Activated naive CD4-positive, alpha-beta T cell treated with anti-CD3 and anti-CD28 coated beads, Interleukin-2, amount 10 ng/mL, durations not matched to agents 7 days and 5 days (primary cell): ENCODE measurements around the gene KCTD15.
"Not testable (repeated sequence)": the region's sequence is repeated elsewhere in the genome, so short reads cannot be mapped to it uniquely, and the experiment has no call there.

Source experiments
- CTCF ChIA-PET: fragments of 350-600 bp; sonication (Branson Sonifier 250); formaldehyde crosslinking; loops from one replicate; lab custom pipeline; 2021; ENCODE audit warnings: antibody characterized with exemption; lab: Charles Lee
- DNase-seq: peaks from one replicate; pipeline ENCODE4 v3.0.0-alpha.2; 2020
- H3K27ac Mint-ChIP-seq: one replicate; pipeline ENCODE4 v1.8.0; 2021; ENCODE audit warnings: mild to moderate bottlenecking, moderate library complexity, mixed read lengths
- H3K27me3 Mint-ChIP-seq: one replicate; pipeline ENCODE4 v1.8.0; 2021; ENCODE audit warnings: mild to moderate bottlenecking, mixed read lengths
- H3K36me3 Mint-ChIP-seq: one replicate; pipeline ENCODE4 v1.8.0; 2021; ENCODE audit warnings: mixed read lengths
- H3K4me1 Mint-ChIP-seq: one replicate; pipeline ENCODE4 v1.8.0; 2021; ENCODE audit warnings: mixed read lengths
- H3K4me3 Mint-ChIP-seq: one replicate; pipeline ENCODE4 v1.8.0; 2021; ENCODE audit warnings: mild to moderate bottlenecking, moderate library complexity, mixed read lengths
- H3K9me3 Mint-ChIP-seq: one replicate; pipeline ENCODE4 v1.8.0; 2021; ENCODE audit warnings: mixed read lengths

The KCTD15 gene

GRCh38 chr19:33806434-33806881, 9.8 kb downstream of the KCTD15 start:
- no peaks in the 10 kb centered on the region for H3K36me3 Mint-ChIP-seq
- H3K4me1 Mint-ChIP-seq, result peaks cover 13% of the 10 kb centered on the region
- peak; percentile 34 for DNase-seq
- no peak overlapping the region for H3K4me3 Mint-ChIP-seq
- H3K27me3 Mint-ChIP-seq, result peaks cover 2% of the 10 kb centered on the region
- CTCF ChIA-PET, result no interaction called here
- H3K9me3 Mint-ChIP-seq, result no peaks in the 10 kb centered on the region
- H3K27ac Mint-ChIP-seq, result peak overlapping the region; percentile 19

- Mint-ChIP-seq H3K27me3 (no peaks in the 10 kb centered on the region), H3K27ac (no peak overlapping the region), H3K9me3 (no peaks in the 10 kb centered on the region), H3K4me1 (peaks cover 13% of the 10 kb centered on the region), H3K4me3 (no peak overlapping the region), H3K36me3 (no peaks in the 10 kb centered on the region)
- no peak for DNase-seq
- CTCF ChIA-PET, result no interaction called here
These were observed 11.7 kb downstream of the KCTD15 start for GRCh38 chr19:33808399-33808798.

- Mint-ChIP-seq H3K9me3 (no peaks in the 10 kb centered on the region), H3K4me1 (peaks cover 13% of the 10 kb centered on the region), H3K27me3 (no peaks in the 10 kb centered on the region), H3K36me3 (no peaks in the 10 kb centered on the region), H3K27ac (no peak overlapping the region), H3K4me3 (no peak overlapping the region)
- CTCF ChIA-PET, result no interaction called here
- no peak for DNase-seq
These were observed 13.3 kb downstream of the KCTD15 start for GRCh38 chr19:33809960-33810359.

GRCh38 chr19:33810821-33811220, 14.2 kb downstream of the KCTD15 start:
- no peak overlapping the region for H3K4me3 Mint-ChIP-seq
- no peaks in the 10 kb centered on the region for H3K9me3 Mint-ChIP-seq
- CTCF ChIA-PET, result no interaction called here
- H3K36me3 Mint-ChIP-seq, result no peaks in the 10 kb centered on the region
- peaks cover 4% of the 10 kb centered on the region for H3K27me3 Mint-ChIP-seq
- H3K4me1 Mint-ChIP-seq, result peaks cover 13% of the 10 kb centered on the region
- no peak for DNase-seq
- H3K27ac Mint-ChIP-seq, result no peak overlapping the region

- CTCF ChIA-PET, result no interaction called here
- DNase-seq, result no peak
- Mint-ChIP-seq H3K36me3 (no peaks in the 10 kb centered on the region), H3K27me3 (peaks cover 4% of the 10 kb centered on the region), H3K4me1 (peaks cover 9% of the 10 kb centered on the region), H3K4me3 (no peak overlapping the region), H3K9me3 (no peaks in the 10 kb centered on the region), H3K27ac (no peak overlapping the region)
These were observed 14.6 kb downstream of the KCTD15 start for GRCh38 chr19:33811246-33811645.

- CTCF ChIA-PET, result no interaction called here
- Mint-ChIP-seq H3K9me3 (no peaks in the 10 kb centered on the region), H3K27ac (no peak overlapping the region), H3K4me1 (peaks cover 3% of the 10 kb centered on the region), H3K4me3 (no peak overlapping the region), H3K36me3 (no peaks in the 10 kb centered on the region), H3K27me3 (peaks cover 4% of the 10 kb centered on the region)
- no peak for DNase-seq
These were observed 15.2 kb downstream of the KCTD15 start for GRCh38 chr19:33811736-33812387.

GRCh38 chr19:33812388-33813330, 16.0 kb downstream of the KCTD15 start:
- Mint-ChIP-seq H3K36me3 (no peaks in the 10 kb centered on the region), H3K27me3 (peaks cover 4% of the 10 kb centered on the region), H3K27ac (no peak overlapping the region), H3K9me3 (no peaks in the 10 kb centered on the region), H3K4me1 (peaks cover 4% of the 10 kb centered on the region), H3K4me3 (no peak overlapping the region)
- CTCF ChIA-PET, result interaction anchor here (0.7 kb wide), 1 partner anchor 35 kb away, joined by 3 read pairs; no protein-coding TSS in a partner anchor
- DNase-seq, result no peak

GRCh38 chr19:33813391-33814101, 16.9 kb downstream of the KCTD15 start:
- Mint-ChIP-seq H3K36me3 (no peaks in the 10 kb centered on the region), H3K4me1 (peaks cover 5% of the 10 kb centered on the region), H3K9me3 (no peaks in the 10 kb centered on the region), H3K27me3 (peaks cover 10% of the 10 kb centered on the region), H3K27ac (no peak overlapping the region), H3K4me3 (no peak overlapping the region)
- CTCF ChIA-PET, result interaction anchor here (0.7 kb wide), 1 partner anchor 36 kb away, joined by 3 read pairs; no protein-coding TSS in a partner anchor
- no peak for DNase-seq

- no peaks in the 10 kb centered on the region for H3K36me3 Mint-ChIP-seq
- peaks cover 14% of the 10 kb centered on the region for H3K27me3 Mint-ChIP-seq
- CTCF ChIA-PET, result no interaction called here
- H3K27ac Mint-ChIP-seq, result no peak overlapping the region
- H3K9me3 Mint-ChIP-seq, result no peaks in the 10 kb centered on the region
- H3K4me3 Mint-ChIP-seq, result no peak overlapping the region
- no peak for DNase-seq
- peaks cover 12% of the 10 kb centered on the region for H3K4me1 Mint-ChIP-seq
These were observed 17.8 kb downstream of the KCTD15 start for GRCh38 chr19:33814181-33815165.

- Mint-ChIP-seq H3K9me3 (no peaks in the 10 kb centered on the region), H3K4me1 (peaks cover 20% of the 10 kb centered on the region), H3K36me3 (no peaks in the 10 kb centered on the region), H3K27ac (no peak overlapping the region), H3K4me3 (no peak overlapping the region), H3K27me3 (peaks cover 21% of the 10 kb centered on the region)
- DNase-seq, result no peak
- CTCF ChIA-PET, result no interaction called here
These were observed 19.0 kb downstream of the KCTD15 start for GRCh38 chr19:33815380-33816340.

- Mint-ChIP-seq H3K27ac (no peak overlapping the region), H3K36me3 (no peaks in the 10 kb centered on the region), H3K27me3 (peaks cover 48% of the 10 kb centered on the region), H3K9me3 (no peaks in the 10 kb centered on the region), H3K4me3 (no peak overlapping the region), H3K4me1 (peaks cover 40% of the 10 kb centered on the region)
- no peak for DNase-seq
- CTCF ChIA-PET, result interaction anchor here (0.8 to 3.6 kb wide), 5 partner anchors 13 to 180 kb away, joined by 3 to 12 read pairs (median 6); partner anchors contain the start of gene KCTD15
These were observed 21.7 kb downstream of the KCTD15 start for GRCh38 chr19:33818411-33818810.

- Mint-ChIP-seq H3K27ac (peak overlapping the region; percentile 68), H3K4me3 (peak overlapping the region; percentile 48), H3K27me3 (peaks cover 50% of the 10 kb centered on the region), H3K4me1 (peaks cover 40% of the 10 kb centered on the region)
- not testable (repeated sequence) for H3K36me3 Mint-ChIP-seq, H3K9me3 Mint-ChIP-seq, DNase-seq
- CTCF ChIA-PET, result interaction anchor here (0.8 to 3.6 kb wide), 5 partner anchors 14 to 277 kb away, joined by 3 to 12 read pairs (median 6); partner anchors contain the start of gene KCTD15
These were observed 22.4 kb downstream of the KCTD15 start for GRCh38 chr19:33819078-33819477.
